Gastroesophageal sphincter (tissue), 3 donors: ENCODE data around the gene SSBP3.

ENCODE experiments used
- POLR2A ChIP-seq, 2 donors: fragments of 450-650 bp; IDR thresholded peaks; one replicate each; pipeline ENCODE4 v1.6.1; 2017; ENCODE audit warnings: antibody characterized with exemption in 2 of 2, mild to moderate bottlenecking in 2 of 2, moderate library complexity in 1 of 2
- TF ChIP-seq, protein P1 (sequence below), 4 experiments: fragments of 200-600 bp in 2 of 4; fragments of 450-650 bp in 2 of 4; sonication (generic) in 1 of 4; IDR thresholded peaks; one replicate each; pipeline ENCODE4 v1.5.1; 2017 to 2019; ENCODE audit warnings: antibody characterized with exemption in 4 of 4, mild to moderate bottlenecking in 2 of 4, moderate library complexity in 2 of 4

DNA sequence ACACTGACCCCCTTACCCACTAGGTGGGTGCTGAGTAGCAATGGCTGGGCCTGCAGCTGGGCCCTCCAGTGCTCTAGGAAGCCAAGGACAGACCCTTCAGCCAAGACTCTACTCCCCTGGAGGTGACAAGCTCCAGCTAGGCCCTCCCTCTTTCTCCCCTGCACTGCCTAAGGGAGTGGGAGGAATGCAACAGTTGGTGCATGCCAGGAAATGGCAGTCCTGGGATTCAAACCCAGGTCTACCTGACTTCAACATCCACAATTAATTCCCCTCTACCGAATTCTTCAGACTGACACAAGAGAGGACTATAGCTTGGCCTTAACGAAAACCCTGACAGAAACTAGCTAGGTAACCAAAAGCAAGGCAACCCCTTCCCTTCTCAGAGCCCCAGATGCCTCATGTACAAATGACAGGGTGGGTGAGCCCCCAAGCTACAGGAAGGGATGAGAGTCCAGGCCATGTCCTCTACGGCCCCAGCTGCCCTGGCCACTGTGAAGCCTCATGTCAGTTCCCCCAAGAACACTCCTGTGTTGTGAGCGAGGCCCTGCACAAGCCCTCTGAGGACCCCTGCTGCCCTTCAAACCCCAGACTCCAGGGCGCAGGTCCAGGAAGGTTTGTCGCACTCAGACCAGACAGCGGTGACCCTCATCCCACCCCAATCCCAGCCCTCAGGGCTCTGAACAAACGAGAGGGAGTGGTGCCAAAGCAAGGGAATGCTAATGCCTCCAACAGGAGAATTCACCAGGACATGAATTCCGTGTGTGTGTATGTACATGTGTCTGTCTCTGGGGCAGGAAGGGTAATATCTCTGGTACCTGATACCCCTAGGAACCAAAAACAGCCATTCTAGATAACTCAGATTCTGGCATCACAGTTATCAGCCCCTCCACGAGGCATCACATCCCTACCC, 113.9 kb downstream of the SSBP3 start:
- TF ChIP-seq, protein P1, sequence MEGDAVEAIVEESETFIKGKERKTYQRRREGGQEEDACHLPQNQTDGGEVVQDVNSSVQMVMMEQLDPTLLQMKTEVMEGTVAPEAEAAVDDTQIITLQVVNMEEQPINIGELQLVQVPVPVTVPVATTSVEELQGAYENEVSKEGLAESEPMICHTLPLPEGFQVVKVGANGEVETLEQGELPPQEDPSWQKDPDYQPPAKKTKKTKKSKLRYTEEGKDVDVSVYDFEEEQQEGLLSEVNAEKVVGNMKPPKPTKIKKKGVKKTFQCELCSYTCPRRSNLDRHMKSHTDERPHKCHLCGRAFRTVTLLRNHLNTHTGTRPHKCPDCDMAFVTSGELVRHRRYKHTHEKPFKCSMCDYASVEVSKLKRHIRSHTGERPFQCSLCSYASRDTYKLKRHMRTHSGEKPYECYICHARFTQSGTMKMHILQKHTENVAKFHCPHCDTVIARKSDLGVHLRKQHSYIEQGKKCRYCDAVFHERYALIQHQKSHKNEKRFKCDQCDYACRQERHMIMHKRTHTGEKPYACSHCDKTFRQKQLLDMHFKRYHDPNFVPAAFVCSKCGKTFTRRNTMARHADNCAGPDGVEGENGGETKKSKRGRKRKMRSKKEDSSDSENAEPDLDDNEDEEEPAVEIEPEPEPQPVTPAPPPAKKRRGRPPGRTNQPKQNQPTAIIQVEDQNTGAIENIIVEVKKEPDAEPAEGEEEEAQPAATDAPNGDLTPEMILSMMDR (IDR thresholded peaks at IDR 0.05), result no peak
- TF ChIP-seq POLR2A (IDR thresholded peaks at IDR 0.05), result no peak
